GM21381 (cell line): ENCODE measurements around the gene BCAP31.
"Not testable (repeated sequence)": the region's sequence is repeated elsewhere in the genome, so short reads cannot be mapped to it uniquely, and the experiment has no call there.

Source experiments
- ATAC-seq: cut with Tn5 transposase; IDR thresholded peaks from one replicate; pipeline ENCODE4 v1.9.1; 2021; ENCODE audit warnings: mild to moderate bottlenecking, moderate library complexity; ENCODE audit not compliant: unreplicated experiment

The BCAP31 gene

GRCh38 chrX:153685156-153685536, 39.0 kb downstream of the BCAP31 start:
- ATAC-seq: no peak

DNA sequence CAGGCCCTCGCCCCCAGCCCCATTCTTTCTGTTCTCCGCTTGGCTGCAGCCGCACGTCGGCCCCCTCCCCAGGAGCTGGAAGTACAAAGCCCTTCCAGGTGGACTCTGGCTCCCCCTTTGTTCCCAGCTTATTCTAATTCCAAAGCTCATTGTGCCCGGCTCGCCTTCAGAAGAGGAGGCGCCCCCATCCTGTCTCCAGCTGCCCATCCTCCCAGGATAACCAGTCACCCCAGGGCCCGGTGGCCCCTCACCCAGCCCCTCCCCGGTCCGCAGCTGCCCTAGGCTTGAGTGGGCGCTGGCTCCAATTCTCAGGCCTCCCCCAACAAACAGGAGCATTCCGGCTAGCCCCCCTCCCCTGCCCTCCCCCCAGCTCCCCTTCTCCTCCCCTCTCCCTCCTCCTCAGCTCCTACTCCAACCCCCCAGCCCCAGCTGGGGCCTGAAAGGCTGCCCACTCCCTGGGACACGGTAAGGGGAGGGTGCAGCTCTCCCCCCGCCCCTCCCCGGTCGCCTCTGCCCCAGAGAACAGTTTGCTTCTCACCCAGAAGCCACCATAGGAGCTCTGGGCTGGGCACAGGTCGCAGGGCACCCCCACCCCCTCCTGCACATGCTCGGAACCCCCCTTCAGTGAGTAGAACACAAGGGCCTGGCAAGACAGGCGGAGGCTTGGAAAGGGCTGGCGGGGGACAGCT, 39.6 kb downstream of the BCAP31 start:
- no peak for ATAC-seq

- ATAC-seq: not testable (repeated sequence)
Measured at GRCh38 chrX:153683486-153683885, 40.7 kb downstream of the BCAP31 start.

GRCh38 chrX:153681175-153681574, 43.0 kb downstream of the BCAP31 start:
- ATAC-seq: no peak

DNA sequence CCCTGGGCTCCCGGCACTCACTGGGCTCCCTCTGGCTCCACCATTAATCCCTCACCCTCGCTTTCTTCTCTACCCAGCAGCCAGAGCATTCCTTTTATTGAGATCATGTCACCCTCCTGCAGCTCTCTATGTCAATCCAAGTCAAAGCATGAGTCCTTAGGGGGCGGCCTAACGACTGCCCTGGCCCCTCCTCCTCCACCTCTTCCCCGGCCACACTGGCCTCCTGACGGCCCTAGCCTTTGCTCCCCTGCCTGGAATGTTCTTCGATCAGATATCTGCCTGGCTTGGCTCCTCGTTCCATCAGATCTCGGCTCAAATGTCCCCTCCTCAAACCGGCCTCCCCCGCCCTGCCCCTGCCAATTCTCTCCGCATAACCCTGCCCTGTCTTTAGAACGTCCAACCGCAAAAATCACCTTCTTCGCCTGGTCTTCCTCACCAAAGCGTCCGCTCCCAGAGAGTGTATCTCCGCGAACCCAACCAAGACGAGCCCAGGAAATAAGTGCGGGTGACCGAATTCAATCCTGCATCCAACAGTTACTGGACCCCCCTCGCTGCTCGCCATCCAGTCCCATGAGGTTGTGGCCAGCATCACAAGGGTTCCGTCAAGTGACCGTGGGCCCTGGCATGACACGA, 49.9 kb downstream of the BCAP31 start:
- ATAC-seq: no peak

GRCh38 chrX:153673428-153674218, 50.6 kb downstream of the BCAP31 start, which contains the start of gene PNCK:
TSS of gene PNCK (minus strand) at chrX:153673813. CDS start at chrX:153673076, 737 bp downstream.
- ATAC-seq: no peak

- no peak for ATAC-seq
Measured at GRCh38 chrX:153672531-153673427, 51.4 kb downstream of the BCAP31 start.

DNA sequence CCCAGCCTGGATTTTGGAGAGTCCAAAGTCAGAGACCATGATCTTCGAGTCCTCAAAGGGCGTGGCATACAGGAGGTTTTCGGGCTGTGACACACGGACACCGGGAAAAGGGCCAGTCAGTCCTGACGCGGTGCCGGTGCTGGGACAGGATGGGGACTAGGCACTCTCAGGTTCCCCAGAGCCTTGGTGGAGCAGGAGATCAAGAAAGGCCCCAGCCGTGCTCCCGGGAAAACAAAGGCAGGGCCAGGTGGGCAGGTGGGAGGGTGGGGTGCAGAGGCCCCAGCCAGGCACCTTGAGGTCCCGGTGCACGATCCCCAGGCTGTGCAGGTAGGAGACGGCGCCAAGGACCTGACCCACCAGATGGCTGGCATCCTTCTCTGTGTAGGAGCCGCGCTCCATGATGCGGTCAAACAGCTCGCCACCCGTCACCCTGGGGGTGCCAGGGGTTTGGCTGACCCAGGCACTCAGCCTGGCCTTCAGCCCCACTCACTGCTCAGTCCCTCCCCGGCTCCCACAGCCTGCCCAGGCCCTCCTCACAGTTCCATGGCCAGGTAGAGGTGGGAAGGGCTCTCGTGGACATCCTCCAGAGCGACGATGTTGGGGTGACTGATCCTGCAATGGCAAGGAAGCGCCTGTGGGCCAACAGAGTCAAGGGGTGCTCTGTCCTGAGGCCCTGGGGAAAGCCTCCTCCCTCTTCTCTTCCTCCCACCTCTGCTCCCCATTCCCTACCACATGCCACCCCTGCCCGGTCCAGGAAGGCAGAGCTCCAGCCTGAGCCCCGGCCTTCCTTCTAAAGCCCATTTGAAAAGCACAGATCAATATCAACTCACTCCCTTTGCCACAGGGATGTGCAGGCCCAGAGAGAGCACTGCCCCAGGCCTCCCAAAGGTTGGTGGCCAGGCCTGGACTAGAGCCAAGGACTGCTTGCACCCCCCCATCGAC, 52.3 kb downstream of the BCAP31 start:
- no peak for ATAC-seq

GRCh38 chrX:153670748-153671588, 53.2 kb downstream of the BCAP31 start:
- no peak for ATAC-seq

GRCh38 chrX:153669901-153670731, 54.1 kb downstream of the BCAP31 start:
- ATAC-seq: no peak

DNA sequence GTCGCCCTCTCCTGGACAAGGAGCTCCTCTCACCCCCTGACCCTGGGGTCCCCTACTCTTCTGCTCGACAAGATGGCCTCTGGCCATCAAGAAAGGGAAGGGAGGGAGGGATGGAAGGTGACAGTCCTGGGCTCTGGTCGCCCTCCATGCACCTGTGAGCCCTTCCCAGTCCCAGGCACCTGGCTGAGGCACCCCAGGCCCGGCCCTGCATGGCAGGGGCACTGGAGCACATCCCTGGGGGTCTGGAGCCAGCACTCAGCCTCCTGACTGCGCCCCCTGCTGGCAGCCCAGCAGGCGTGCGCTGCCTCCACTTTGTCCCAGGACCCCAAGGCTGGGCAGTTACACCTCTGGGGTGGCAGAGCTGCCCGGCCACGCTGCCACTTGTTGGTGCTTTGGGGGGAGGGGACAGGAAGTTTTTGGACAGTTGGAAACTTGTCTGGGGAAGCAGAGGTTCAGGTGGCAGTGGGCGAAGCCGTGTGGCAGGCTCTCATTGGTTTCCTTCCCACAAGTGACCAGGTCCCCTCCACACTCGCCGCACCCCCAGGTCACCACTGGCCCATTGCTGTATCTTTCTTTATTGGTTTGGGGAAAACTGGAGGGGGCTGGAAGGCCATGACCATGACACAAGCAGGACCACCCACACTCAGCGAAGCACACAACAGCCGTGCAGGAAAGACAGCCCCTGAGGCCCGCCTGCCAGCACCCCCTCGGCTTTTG, 54.9 kb downstream of the BCAP31 start:
- no peak for ATAC-seq

DNA sequence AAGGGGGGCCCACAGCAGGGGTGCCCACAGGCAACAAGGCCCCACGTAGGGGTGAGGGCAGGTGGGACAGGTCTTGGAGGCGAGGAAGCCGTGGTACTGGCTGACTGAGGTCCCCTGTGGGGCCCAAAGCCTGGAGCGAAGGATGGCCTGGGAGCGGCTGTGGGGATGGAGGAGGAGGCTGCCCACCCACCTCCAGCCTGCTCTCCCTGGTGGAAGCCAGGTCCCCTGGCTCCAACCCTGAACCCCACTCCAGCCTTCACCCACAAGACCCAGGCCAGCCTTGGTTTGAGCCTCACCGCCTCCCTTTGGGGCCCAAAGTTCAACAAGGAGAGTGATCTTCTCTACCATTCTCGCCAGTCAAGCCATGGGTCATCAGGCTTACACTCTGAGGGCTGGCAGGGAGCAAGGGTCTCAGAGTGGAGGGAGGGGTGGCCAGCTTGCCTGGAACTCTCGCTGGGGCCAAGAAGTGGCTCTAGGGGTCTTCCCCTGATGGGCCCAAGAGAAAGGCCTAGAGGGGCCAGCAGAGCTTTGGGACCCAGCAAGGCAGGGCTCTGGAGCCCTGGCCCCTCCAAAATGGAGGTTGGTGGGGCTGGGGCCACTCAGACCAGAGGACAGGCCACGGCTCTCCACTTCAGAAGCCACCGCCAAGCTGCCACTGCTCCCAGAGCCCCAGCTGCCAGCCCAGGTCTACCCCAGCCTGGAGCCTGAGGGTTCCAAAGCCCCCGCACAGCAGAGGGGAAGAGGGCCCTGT, 55.6 kb downstream of the BCAP31 start:
- no peak for ATAC-seq

GRCh38 chrX:153667956-153668396, 56.2 kb downstream of the BCAP31 start:
- ATAC-seq: no peak

DNA sequence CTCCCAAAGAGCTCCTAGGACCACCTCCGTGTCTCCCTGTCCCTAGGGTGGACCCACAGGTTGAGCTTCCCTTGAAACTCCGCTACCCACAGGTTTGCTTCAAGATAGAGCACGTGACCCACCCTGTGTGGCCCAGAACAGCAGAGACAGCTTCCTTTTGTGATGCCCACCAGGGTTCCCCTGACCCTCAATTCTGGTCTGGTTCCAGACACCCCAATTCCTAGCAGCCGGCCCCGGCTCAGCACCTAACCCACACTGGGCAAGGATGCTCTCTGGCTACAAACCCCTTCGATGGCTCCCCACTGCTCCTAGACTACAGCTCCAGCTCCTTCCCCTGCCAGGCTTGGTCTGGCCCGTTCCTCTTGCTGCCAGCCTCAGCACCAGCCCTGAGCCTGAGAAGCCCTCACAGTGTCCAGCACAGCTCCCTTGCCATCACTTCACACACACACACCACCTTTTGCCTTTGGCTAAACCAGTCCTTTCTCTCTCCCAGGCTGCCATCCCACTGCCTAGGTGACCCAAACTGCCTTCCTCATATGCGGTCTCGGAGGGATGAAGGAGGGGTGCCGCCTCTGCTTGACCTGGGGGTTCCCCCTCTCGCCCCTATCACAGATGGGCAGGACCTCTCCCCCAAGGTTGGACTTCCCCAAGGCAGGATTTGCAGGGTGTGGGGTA, 56.8 kb downstream of the BCAP31 start:
- no peak for ATAC-seq

DNA sequence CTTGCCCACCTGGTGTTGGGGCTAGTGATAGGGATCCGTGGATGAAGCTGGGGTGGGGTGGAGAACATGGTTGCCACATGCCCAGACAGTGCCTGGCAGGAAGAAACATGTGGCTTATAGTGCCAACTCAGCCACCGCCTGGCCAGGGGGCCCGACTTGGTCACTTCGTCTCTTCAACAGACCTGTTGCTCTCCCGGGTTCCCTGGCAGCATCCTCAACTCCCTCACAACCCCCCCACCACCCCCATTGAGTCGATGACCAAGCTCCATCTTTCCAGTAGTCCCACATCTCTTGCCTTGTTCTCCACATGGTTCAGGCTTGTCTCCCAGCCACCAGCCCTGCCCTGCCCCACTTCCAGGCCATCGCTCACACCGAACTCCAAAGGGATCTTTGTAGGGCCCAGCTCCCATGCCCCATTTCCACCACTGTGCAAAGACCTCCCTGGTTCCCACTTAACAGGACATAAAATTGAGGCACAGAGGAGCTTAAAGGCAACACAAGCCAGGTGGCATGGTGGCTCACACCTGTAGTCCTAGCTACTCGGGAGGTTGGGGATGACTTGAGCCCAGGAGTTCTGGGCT, 58.4 kb downstream of the BCAP31 start:
- no peak for ATAC-seq

GRCh38 chrX:153662266-153662665, 61.9 kb downstream of the BCAP31 start:
- no peak for ATAC-seq
